SK-N-SH (cell line): Measurements from ENCODE around the gene SHF.

Experiments used
- CTCF ChIP-seq: fragments of 200-600 bp; sonication (generic); IDR thresholded peaks from 2 replicates; pipeline ENCODE4 v1.6.1; 2017; ENCODE audit warnings: antibody characterized with exemption, mild to moderate bottlenecking, moderate library complexity
- JUND ChIP-seq: IDR thresholded peaks from 2 replicates; pipeline ENCODE4 v1.4.0; 2012
- SMC3 ChIP-seq: IDR thresholded peaks from 2 replicates; pipeline ENCODE4 v1.6.1; 2012; ENCODE audit warnings: low read depth, low read length, improper control_type of control experiment
- TAF1 ChIP-seq: IDR thresholded peaks from 2 replicates; pipeline ENCODE4 v1.6.1; 2012; ENCODE audit warnings: low read depth, mild to moderate bottlenecking, low read length, moderate library complexity, borderline replicate concordance

- TF ChIP-seq CTCF (no peak), SMC3 (no peak), JUND (no peak), TAF1 (no peak)
These were observed 41.2 kb upstream of the SHF start for GRCh38 chr15:45228931-45229330.
